Pancreas (tissue), 10 donors: ENCODE results near the gene RAB5B. TPM values are rescaled to one million over a fixed set of nuclear protein-coding genes. Genes with fewer than 3 reads are reported as not detected.

Experiments
- ATAC-seq, 4 donors: fragments of 200-7000 bp; cut with Tn5 transposase; one replicate each; pipeline versions ENCODE4 v1.8.0 to v1.9.1; 2020; ENCODE audit warnings: mild to moderate bottlenecking in 4 of 4, moderate library complexity in 4 of 4
- DNase-seq, 6 donors: peaks; one replicate each; pipeline ENCODE4 v3.0.0-alpha.2; 2020
- FAIRE-seq: peaks from 2 replicates; lab custom pipeline; 2012; peaks lifted over from hg19 to GRCh38; lab: Jason Lieb, UNC
- H3K27ac ChIP-seq, 4 donors: fragments of 200-600 bp; sonication (generic); 1 replicate in 3 of 4; 2 replicates in 1 of 4; pipeline versions ENCODE4 v1.5.0 to v1.8.0; 2020
- H3K27me3 ChIP-seq, 4 donors: fragments of 200-600 bp; one replicate each; pipeline ENCODE4 v1.8.0; 2021
- H3K36me3 ChIP-seq, 3 donors: fragments of 200-600 bp; sonication (generic) in 1 of 3; one replicate each; pipeline versions ENCODE4 v1.5.0 to v1.8.0; 2020 to 2021
- H3K4me1 ChIP-seq, 3 donors: fragments of 200-600 bp; one replicate each; pipeline ENCODE4 v1.8.0; 2021
- H3K4me3 ChIP-seq, 4 donors: fragments of 200-600 bp; sonication (generic) in 2 of 4; one replicate each; pipeline versions ENCODE4 v1.5.0 to v1.8.0; 2020 to 2021
- H3K9me3 ChIP-seq, 4 donors: fragments of 200-600 bp; one replicate each; pipeline ENCODE4 v1.8.0; 2021
- WGBS, 2 donors: extraction: QIAGEN DNeasy Blood & Tissue Kit; methylation state at CpG; one replicate each; pipeline ENCODE4 v1.1.7; 2013; 5-methylcytosine and 5-hydroxymethylcytosine counted together
- intact Hi-C, 3 donors: fragments of 100-400 bp; cut with DNase I; formaldehyde crosslinking; loops; one replicate each; pipeline versions ENCODE4 v1.11.1 to v1.14.2; 2022
- polyA plus RNA-seq, 2 donors: library from polyadenylated mRNA; stranded (reverse); fragments of 200-250 nt; gene quantifications; one replicate each; pipeline ENCODE4 v1.2.3, GENCODE V29; 2013
- total RNA-seq, 6 donors: library from RNA; stranded (reverse); fragmentation: NEBNext Ultra II Directional in 4 of 6; extraction: Animal tissue kit (Norgen Biotek cat#: 25700) in 4 of 6; gene quantifications; one replicate each; pipeline versions ENCODE4 v1.2.1 to v1.2.4, GENCODE V29; 2021 to 2023
- TF ChIP-seq, protein P1 (sequence below), 4 donors: fragments of 200-600 bp; sonication (generic) in 3 of 4; IDR thresholded peaks; one replicate each; pipeline versions ENCODE4 v1.5.0 to v1.8.0; 2021; ENCODE audit warnings: antibody characterized with exemption in 4 of 4
- donor health status: healthy with polysubstance abuse.
- donor health status: DM: no; HTN: no; CAD: no; lungs with moderate emphysema.
- donor health status: DM: no; HTN: no; CAD: no.
- donor health status: control.
- donor health status: control.
- donor health status: Bipolar disorder and iron deficiency.
- donor health status: DM: yes; HTN: yes; CAD: no.
- donor health status: DM: no; HTN: no; CAD: no.
- donor health status: DM: no; HTN: no; CAD: no.
- donor health status: DM: yes; HTN: yes; CAD: no.

The RAB5B gene
- total and polyA plus RNA-seq, 8 donors = 19.8 to 76.8 (median 36.4) TPM

DNA sequence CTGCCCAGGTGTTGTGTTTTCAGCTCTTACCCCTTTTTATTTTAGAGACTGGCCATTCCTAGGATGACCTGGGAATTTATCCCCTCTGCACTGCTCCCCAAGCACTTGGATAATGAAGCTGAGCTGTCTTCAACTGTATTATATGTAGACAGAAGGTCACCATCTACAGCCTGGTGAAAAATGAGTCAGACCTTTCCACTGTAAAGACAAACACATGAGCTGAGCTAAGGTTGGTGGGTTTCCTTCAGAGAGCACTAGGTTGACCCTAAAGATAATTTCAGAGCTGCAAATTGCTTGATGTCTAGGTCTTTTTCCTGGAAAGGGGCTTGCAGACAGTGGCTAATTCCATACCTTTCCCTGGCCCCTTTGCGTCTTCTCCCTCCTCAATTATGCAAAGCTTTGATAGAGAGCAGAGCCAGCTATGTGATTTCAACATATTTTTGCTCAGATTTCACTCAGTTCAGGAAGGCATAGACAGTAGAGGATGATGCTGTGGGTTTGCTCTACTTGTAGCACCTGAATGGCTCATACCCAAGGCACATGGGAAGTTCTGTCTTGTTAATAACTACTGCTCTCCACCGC, 37.7 kb downstream of the RAB5B start:
- H3K27me3 ChIP-seq = no peaks in the 10 kb centered on the region
- H3K9me3 ChIP-seq = no peaks in the 10 kb centered on the region
- H3K4me1 ChIP-seq = no peaks in the 10 kb centered on the region
- ATAC-seq = no peak
- FAIRE-seq = no peak
- intact Hi-C loops = no loop called here
- no peak overlapping the region for H3K4me3 ChIP-seq
- H3K27ac ChIP-seq = no peak overlapping the region
- TF ChIP-seq, protein P1, sequence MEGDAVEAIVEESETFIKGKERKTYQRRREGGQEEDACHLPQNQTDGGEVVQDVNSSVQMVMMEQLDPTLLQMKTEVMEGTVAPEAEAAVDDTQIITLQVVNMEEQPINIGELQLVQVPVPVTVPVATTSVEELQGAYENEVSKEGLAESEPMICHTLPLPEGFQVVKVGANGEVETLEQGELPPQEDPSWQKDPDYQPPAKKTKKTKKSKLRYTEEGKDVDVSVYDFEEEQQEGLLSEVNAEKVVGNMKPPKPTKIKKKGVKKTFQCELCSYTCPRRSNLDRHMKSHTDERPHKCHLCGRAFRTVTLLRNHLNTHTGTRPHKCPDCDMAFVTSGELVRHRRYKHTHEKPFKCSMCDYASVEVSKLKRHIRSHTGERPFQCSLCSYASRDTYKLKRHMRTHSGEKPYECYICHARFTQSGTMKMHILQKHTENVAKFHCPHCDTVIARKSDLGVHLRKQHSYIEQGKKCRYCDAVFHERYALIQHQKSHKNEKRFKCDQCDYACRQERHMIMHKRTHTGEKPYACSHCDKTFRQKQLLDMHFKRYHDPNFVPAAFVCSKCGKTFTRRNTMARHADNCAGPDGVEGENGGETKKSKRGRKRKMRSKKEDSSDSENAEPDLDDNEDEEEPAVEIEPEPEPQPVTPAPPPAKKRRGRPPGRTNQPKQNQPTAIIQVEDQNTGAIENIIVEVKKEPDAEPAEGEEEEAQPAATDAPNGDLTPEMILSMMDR (IDR thresholded peaks at IDR 0.05) = no peak
- WGBS, 2 donors = 87 to 88% methylated on average over 2 of the region's 2 CpGs
- DNase-seq = no peak
- no peaks in the 10 kb centered on the region for H3K36me3 ChIP-seq

- H3K4me1 ChIP-seq = no peaks in the 10 kb centered on the region
- TF ChIP-seq, protein P1 (IDR thresholded peaks at IDR 0.05) = no peak
- DNase-seq (no peak), FAIRE-seq (no peak), ATAC-seq (no peak)
- no peaks in the 10 kb centered on the region for H3K27me3 ChIP-seq
- no peaks in the 10 kb centered on the region for H3K9me3 ChIP-seq
- intact Hi-C loops = no loop called here
- H3K4me3 ChIP-seq = no peak overlapping the region
- H3K27ac ChIP-seq = no peak overlapping the region
- WGBS, 2 donors = 96 to 97% methylated on average over 5 of the region's 5 CpGs
- no peaks in the 10 kb centered on the region for H3K36me3 ChIP-seq
Measured at GRCh38 chr12:56013482-56013881, 39.6 kb downstream of the RAB5B start.

DNA sequence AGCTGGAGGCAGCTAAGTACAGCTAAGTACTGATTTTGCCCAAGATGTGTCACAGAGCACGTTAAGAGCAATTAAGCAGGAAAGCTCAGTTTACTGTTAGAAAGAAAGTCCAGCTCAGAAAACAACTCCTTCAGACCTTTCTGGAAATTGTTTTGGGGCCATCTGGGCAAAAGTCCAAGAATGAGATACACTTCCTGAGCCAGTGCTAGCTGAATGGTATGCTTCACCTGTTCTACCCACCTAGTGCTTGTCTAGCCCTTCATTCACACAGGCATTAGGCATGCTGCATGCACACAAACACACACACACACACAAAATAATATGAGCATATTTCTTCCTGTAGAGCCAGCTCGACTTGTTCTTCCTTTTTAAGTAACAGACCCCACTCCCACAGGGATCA, 40.3 kb downstream of the RAB5B start:
- Histone ChIP-seq H3K27ac (no peak overlapping the region), H3K4me1 (no peaks in the 10 kb centered on the region), H3K27me3 (no peaks in the 10 kb centered on the region), H3K36me3 (no peaks in the 10 kb centered on the region), H3K9me3 (no peaks in the 10 kb centered on the region), H3K4me3 (no peak overlapping the region)
- intact Hi-C loops = no loop called here
- DNase-seq (no peak), ATAC-seq (peak in 1 of 4 donors; percentile 30), FAIRE-seq (no peak)
- 45 to 55% methylated on average over 2 of the region's 2 CpGs for WGBS, 2 donors
- TF ChIP-seq, protein P1 (IDR thresholded peaks at IDR 0.05) = no peak

DNA sequence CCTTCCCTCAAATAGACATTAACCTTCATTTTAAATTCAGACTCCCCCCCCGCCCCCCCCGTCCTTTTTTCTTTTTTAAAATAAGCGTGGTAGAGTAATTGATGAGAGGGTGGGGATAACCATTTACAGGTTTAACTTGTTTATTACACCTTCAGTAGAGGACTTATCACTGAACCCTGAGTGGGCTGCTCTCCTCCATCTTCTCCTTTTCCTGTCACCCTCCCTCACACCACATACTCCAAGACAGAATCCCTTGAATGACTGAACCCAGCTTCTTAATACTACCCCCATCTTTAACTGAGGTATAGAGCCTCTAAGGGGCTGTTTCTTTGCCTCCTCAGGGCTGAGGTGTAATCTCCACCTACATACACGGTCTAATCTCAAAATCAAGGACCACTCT, 43.3 kb downstream of the RAB5B start:
- no peaks in the 10 kb centered on the region for H3K4me1 ChIP-seq
- FAIRE-seq = no peak
- no peak overlapping the region for H3K4me3 ChIP-seq
- H3K27me3 ChIP-seq = no peaks in the 10 kb centered on the region
- 73 to 74% methylated on average over 4 of the region's 4 CpGs for WGBS, 2 donors
- no peak for DNase-seq
- TF ChIP-seq, protein P1 (IDR thresholded peaks at IDR 0.05) = no peak
- intact Hi-C loops = no loop called here
- no peak overlapping the region for H3K27ac ChIP-seq
- no peaks in the 10 kb centered on the region for H3K9me3 ChIP-seq
- ATAC-seq = no peak
- no peaks in the 10 kb centered on the region for H3K36me3 ChIP-seq

DNA sequence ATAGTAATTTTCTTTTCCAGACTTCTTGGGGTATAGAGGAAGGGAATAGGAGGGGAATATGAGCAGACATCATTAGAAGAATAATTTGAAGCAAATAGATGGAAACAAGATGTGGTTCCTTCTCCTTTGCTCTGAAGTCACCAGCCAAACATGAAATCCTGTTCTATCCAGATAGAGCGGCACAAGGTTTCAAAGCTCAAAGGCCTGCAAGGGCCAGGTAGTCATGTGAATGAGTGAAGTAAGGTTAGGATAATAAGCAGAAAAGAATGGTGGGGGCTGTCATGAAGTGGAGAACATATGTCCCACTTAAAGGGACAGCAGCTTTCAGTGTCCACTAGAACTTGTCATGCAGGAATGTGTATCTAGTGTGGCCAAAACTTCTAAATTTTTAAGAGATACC, 44.5 kb downstream of the RAB5B start:
- DNase-seq (no peak), FAIRE-seq (no peak), ATAC-seq (no peak)
- Histone ChIP-seq H3K4me1 (no peaks in the 10 kb centered on the region), H3K9me3 (no peaks in the 10 kb centered on the region), H3K36me3 (no peaks in the 10 kb centered on the region), H3K27ac (no peak overlapping the region), H3K27me3 (no peaks in the 10 kb centered on the region), H3K4me3 (no peak overlapping the region)
- TF ChIP-seq, protein P1 (IDR thresholded peaks at IDR 0.05) = no peak
- WGBS, 2 donors = 98 to 100% methylated on average over 1 of the region's 1 CpG
- intact Hi-C loops = no loop called here
